Esophagus muscularis mucosa (tissue), 3 donors: ENCODE measurements around the gene VIM.

Experiments used
- CTCF ChIP-seq, 3 experiments: fragments of 200-600 bp in 2 of 3; fragments of 450-650 bp in 1 of 3; sonication (generic) in 2 of 3; IDR thresholded peaks; one replicate each; pipeline ENCODE4 v1.5.1; 2017 to 2019; ENCODE audit warnings: antibody characterized with exemption in 3 of 3, mild to moderate bottlenecking in 2 of 3, moderate library complexity in 1 of 3
- POLR2AphosphoS5 ChIP-seq, 2 donors: sonication (generic); formaldehyde crosslinking; IDR thresholded peaks; one replicate each; pipeline ENCODE4 v1.6.1; 2017; ENCODE audit warnings: antibody characterized with exemption in 2 of 2

- TF ChIP-seq CTCF (IDR thresholded peaks at IDR 0.05) (no peak), POLR2AphosphoS5 (IDR thresholded peaks at IDR 0.05) (no peak)
Observed at GRCh38 chr10:17240096-17240495, 12.1 kb downstream of the VIM start.
